Hematopoietic multipotent progenitor cell treated with erythropoietin and hydrocortisone succinate and interleukin-3 and kit ligand, for 8 days (in vitro differentiated cells): ENCODE data around the gene UGT2B7.
"Not testable (repeated sequence)": the region's sequence is repeated elsewhere in the genome, so short reads cannot be mapped to it uniquely, and the experiment has no call there.

Experiments
- DNase-seq: peaks from one replicate; pipeline ENCODE4 v3.0.0-alpha.2; 2015

The UGT2B7 gene

DNA sequence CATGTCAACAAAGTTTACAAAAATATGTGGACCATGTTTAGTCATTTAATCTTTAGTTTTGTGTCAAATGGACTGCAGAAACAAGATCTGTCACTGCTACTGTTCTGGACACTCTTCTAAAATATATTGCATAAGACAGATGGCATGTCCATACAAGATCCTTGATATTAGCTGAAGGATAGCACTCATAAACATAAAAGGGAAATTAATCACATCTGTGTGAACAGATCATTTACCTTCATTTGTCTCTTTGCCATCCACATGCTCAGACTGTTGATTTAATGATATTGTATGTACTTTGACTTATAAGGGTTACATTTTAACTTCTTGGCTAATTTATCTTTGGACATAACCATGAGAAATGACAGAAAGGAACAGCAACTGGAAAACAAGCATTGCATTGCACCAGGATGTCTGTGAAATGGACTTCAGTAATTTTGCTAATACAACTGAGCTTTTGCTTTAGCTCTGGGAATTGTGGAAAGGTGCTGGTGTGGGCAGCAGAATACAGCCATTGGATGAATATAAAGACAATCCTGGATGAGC, at the start of gene UGT2B7:
UGT2B7 (plus strand) TSS at position 364 of the 546 bp plus-strand sequence; CDS start at position 411, 47 bp downstream.
- no peak for DNase-seq

DNA sequence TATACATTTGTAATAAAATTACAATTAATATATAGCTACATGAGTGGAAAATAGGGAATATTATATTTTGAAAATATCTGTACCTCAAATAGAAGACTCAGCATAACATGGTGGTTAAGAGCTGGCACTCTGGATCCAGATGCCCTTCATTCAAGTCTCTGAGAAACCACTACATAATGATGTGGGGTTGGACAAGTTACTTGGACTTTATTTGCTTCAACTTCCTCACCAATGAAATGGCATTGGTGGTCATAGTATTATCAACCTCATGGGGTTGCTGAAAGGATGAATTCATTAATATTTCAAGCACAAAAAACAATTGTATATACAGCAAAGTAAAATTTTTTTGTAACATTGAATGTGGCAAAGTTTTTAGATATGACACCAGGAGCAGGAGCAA, 46.4 kb upstream of the UGT2B7 start:
- no peak for DNase-seq

DNA sequence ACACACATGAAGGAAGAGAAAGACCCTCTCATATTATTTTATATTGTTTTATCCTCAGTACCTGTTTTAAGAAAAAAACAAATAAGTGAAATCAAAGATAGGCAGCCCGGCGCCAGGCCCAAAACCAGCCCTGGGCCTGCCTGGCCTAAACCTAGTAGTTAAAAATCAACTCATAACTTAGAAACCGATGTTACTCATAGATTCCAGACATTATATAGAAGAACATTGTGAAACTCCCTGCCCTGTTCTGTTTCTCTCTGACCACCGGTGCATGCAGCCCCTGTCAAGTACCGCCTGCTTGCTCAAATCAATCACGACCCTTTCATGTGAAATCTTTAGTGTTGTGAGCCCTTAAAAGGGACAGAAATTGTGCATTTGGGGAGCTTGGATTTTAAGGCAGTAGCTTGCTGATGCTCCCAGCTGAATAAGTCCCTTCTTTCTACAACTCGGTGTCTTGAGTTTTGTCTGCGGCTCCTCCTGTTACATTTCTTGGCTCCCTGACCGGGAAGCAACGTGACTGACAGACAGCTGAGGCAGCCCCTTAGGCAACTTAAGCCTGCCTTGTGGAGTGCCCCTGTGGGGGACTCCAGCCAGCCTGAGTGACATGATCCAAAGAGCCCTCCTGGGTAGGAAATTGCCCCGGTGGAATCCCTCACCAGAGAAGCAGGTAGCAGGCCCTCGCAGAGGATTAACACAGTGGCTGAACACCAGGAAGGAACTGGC, 45.3 kb upstream of the UGT2B7 start:
- DNase-seq = not testable (repeated sequence)

DNA sequence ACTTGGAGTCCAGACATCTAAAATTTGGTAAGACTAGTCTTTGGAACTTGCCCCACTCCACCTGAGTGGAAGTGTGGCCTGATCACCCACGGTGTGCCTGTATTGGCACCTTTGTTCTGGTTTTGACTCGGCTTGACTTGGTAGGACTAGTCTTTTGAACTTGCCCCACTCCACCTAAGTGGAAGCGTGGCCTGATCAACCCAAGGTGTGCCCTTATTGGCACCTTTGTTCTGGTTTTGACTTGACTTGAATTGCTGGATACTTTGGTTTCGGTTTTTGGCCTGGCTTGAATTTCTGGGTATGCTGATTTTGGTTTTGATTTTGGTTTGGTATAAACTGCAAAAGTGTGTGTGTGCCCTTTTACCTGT, 44.7 kb upstream of the UGT2B7 start:
- no peak for DNase-seq

DNA sequence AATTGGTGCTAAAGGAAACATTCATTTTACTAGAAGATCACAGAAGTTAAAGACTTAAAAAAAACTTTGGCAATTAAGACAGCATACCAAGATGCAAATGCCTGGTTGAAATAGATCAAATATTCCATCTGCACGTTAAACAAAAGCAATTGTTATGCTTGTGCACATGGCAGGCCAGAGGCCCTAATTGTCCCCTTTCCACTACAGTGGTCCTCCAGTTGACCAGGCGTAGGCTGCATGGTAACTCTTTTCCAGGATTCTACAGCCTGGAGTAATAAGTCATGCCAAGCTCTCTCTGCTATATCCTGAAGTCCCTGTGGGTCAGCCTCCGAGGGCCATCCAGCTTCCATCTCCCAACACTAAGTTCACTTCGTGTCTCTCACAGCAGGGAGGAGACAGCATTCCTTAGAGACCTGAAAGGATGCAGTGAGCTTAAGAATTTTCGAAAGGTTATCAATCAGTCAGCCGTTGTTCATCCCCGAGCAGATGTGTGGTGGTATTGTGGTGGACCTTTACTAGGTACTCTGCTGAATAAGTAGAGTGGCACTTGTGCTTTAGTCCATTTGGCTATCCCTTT, 42.9 kb upstream of the UGT2B7 start:
- not testable (repeated sequence) for DNase-seq

DNA sequence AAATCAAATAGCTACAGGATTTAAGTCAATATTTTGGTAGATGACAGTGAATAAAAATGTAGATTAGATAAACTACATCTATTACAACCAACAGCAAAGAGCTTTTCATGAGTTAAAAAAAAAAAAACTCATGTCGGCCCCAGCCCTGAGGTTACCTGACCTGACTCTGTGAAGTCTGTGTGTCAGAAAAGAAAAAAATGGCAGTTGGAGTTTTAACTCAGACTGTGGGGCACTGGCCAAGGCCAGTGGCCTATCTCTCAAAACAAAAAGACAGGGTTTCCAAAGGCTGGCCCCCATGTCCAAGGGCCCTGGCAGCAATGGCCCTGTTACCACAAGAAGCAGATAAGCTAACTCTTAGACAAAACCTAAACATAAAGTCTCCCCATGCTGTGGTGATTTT, 42.2 kb upstream of the UGT2B7 start:
- not testable (repeated sequence) for DNase-seq

DNA sequence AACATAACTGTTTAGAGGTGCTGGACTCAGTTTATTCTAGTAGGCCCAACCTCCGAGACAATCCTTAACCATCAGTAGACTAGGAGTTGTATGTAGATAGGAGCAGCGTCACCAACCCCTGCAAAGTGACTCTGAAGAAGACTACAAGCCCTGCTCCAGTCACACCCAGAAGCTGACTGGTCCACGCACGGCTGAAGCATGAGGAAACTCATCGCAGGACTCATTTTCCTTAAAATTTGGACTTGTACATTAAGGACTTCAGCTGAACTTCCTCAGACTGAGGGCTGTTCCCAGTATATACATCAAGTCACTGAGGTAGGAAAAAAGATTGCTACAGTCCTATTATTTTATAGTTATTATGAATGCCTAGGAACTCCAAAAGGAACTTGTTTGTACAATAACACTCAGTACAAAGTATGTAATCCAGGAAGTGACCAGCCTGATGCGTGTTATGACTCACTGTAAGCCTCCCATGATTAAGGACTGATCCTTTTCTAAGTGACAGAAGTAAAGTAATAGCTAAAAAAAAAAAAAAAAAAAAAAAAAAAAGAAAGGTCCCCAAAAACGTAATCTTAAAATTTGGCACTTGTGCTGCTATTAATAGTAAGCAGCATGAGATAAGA, 41.6 kb upstream of the UGT2B7 start:
- no peak for DNase-seq

DNA sequence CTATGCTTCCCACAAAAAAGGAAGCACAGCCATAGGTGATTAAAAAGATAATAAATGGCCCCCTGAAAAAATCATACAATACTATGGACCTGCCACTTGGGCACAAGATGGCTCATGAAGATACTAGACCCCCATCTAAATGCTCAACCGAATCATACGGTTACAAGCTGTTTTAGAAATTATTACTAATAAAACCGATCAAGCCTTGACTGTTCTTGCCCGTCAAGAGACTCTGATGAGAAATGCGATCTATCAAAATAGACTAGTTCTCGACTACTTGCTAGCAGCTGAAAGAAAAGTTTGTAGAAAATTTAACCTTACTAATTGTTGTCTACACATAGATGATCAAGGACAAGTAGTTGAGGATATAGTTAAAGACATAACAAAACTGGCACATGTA, 40.1 kb upstream of the UGT2B7 start:
- no peak for DNase-seq

DNA sequence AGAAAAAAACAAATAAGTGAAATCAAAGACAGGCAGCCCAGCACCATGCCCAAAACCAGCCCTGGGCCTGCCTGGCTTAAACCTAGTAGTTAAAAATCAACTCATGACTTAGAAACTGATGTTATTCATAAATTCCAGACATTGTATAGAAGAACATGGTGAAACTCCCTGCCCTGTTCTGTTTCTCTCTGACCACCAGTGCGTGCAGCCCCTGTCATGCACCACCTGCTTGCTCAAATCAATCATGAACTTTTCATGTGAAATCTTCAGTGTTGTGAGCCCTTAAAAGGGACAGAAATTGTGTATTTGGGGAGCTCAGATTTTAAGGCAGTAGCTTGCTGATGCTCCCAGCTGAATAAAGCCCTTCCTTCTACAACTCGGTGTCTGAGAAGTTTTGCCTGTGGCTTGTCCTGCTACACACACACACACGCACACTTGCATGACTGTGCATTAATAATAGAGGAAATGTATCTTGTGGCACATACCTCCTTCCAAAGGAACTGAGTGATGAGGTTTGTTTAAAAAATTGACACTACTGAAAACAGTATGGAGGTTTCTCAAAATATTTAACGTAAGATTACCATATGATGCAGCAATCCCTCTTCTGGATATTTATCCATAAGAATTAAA, 39.2 kb upstream of the UGT2B7 start:
- DNase-seq = no peak

DNA sequence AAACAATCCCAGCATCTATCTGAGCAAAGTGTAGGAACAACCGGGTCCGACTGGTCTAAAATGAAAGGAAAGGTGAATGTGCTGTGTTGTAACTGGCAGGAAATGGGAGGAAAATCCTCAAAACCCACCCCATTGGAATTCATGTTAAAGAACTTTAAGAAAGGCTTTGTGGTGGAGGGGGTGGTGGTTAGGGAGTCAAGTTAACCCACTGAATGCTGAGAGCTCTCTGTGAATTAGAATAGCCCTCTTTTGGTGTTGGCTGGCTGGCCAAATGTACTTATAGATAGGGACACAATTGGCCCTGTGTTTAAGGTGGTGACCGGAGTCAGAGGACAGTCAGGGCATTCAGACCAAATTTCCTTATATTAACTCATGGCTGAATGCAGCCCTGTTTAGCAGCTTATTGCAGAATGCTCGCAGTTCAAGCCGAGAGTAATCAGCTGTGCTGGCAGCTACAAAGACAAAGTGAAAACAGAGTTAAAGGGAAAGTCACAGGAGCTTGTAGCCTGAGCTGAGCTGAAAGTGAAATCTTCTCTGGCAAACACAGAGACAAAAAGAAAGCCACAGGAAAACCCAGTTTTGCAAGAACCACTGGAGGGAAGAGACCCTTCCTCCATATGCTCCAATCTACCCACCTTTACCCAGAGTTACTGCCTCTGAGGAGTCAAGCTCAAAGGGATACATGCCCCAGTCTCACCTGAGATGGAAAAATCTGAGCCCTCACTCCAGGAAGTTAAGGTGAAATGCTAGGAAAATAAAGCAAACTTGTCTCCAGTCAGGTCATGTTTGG, 38.5 kb upstream of the UGT2B7 start:
- no peak for DNase-seq

DNA sequence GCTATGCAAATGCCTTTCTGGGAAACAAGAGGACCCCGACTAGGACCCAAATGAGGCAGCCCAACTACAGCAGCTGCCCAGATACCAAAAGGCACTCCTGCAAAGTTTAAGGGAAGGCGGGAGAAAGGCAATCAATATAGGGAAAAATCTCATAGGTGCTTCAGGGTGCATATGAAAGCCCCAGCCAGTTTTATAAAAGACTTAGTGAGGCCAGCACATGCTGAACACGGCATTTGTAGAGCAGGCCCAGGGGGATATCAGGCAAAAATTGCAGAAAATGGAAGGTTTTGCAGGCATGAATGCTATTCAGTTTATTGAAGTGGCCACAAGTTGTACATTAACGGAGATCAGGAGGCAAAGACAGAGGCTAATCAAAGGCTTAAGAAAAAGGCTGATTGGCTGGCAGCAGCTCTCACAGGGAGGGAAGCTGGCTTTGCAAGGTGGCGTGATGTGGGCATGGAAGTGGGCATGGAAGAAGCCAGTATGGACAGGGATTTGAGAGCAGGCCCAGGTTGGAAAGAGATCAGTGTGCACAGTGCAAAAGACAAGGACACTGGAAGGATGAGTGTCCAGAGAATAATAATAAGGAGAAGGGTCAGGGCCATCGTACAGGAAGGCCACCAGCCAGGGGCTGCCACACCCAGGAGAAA, 37.7 kb upstream of the UGT2B7 start:
- no peak for DNase-seq

DNA sequence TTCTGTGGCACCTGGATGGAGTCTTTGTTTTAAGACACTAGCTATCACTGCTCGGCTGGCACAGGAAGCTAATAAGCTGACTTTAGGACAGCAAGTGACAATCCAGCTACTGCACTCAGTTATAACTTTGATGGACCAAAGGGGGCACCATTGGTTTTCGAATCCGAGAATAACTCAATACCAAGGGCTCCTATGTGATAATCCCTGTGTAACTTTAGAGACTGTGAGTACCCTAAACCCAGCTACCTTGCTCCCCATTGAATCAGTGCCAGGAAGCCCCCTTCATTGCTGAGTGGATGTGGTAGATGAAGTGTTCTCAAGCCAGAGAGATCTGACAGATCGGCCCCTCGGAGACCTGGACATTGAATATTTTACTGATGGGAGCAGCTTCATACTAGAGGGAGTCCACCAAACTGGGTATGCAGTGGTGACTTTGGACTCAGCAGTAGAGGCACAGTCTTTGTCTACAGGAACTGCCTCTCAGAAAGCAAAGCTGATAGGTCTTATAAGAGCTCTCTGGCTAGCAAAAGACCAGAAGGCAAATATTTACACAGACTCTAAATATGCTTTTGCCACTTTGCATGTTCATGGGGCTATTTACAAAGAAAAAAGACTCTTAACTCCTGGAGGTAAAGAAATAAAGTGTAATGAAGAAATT, 35.5 kb upstream of the UGT2B7 start:
- peak; percentile 38 for DNase-seq

DNA sequence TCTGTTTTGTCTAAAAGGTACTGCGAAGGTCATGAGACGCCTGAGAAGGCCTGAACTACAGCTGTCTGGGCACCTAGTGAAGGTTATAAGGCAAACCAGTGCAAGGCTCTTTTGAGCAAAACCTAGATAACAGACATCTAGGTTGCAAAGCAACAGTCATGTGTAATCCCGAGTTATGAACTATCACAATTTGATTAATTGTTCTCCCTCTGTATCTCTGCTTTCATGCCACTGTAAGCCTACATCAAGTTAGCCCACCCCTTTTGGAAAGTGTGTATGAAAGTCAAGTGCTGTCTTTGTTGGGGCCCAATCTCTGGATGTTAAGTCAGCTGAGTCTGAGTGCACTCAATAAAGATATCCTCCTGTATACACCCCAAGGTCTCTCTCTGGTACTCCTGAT, 31.9 kb upstream of the UGT2B7 start:
- DNase-seq = no peak

DNA sequence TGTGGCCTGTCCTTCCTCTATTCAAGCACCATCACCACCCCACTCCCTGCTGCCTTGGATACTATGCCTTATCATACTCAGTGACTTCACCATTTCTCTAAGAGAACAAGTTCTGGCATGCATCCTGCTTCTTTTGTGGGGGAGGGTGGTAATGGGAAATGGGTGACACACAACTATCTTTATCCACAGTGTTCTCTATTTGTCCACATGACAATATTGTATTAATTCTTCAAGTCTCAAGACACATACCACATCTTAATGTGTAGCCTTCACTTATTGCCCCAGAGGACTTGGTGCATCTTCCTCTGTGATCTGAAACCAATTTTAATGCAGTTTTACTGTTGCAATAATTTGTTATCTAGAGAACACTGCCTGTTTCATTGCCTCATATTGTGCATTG, 29.3 kb upstream of the UGT2B7 start:
- peak; percentile 12 for DNase-seq

DNA sequence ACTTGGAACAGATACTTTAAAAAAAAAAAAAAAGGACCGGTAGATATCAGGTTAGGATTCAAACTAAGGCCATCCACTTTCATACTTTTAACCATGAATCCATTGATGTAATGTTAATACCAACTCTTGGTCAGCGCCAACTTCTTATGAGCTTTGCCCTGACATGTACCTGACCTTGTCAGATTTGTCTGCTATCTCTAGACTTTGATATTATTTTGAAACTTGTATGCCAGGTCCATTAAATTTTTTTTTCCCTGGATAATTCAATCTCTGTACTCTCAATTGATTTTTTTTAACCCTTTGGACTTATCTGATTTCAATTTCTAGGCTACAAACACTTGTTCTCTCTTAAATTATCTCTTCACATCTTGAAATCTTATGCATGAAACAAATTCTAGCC, 27.2 kb upstream of the UGT2B7 start:
- DNase-seq = no peak

DNA sequence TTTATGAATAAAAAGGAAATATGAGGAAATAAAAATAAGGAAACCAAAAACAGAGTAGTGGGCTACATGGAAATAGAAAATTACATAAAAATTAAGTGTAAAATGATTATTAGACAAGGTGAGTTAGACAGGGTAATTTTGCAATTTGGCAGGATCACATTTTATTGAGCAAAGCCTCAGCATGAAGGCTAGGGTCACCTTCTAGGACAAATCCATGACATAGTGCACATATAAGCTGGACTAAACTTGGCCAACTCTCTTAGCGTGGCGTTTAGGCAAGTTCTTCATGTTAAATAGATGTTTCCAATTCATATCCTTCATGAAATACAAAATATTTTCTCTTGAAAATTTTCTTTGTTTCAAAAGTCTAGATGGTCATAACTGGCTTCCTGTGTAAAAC, 25.7 kb upstream of the UGT2B7 start:
- no peak for DNase-seq

DNA sequence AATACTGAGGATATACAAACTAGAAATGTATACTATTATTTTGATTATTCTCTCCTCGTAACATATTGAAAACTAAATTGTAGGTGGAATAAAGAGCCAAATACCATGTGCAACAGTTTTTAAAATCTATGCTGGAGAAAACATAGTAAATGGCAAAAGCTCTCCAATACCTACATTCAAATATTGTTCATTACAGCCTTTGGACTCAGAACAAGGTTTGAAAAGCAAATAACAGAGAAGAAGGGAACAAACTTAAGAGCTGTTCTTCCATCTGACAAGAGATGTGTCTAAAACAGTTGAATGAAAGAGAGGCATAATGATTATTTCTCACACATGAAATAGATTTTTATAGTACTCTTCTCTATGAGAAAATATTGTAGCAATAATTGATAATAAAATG, 25.0 kb upstream of the UGT2B7 start:
- DNase-seq = no peak

DNA sequence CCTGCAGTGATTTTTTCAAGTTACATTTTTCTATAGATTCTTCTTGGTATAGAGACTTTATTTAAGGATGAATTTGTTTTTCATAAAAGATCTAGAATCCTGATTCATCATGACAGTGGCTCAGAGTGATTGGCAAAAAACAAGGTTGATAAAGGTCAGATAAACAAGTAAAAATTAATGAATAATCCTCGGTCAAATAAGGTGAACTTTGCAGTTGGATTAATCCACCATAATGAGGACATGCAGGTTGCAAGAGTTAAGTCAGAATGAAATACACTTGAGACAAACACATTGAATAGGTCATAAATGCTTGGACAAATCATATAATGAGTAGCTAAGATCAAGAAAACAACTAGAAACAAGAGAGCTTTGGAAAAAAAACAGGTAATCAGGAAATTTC, 22.9 kb upstream of the UGT2B7 start:
- DNase-seq = no peak

DNA sequence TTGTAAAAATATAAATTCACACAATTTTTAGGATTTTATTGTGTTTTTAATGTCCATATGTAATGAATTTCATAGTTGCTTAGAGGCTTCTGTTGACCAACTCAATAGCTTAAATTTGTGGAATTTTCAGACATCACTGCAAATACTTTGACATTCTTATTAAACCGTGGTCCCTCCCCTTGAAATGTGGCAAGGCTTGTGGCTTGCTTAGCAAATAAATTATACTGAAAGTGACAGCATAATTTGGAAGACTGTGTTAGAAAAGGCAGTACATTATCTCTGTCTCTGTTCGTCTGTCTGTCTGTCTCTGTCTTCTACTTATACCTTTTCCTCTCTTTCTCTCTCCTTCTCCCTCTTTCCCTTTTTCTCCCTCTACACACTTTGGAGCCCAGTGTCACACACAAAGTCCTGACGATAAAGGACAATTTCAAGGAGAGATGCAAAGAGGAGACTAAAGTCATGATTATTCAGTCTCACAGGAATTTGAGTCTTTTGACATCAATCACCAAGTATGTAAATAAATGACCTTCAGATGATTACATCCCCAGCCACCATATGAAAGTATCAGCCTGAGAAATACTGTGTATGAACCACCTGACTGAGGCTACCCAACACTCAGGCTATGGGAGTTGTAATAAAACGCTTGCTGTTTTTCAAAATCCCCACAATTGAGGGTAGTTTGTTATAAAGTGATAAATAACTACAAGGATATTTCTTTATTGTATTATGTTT, 21.0 kb upstream of the UGT2B7 start:
- no peak for DNase-seq

DNA sequence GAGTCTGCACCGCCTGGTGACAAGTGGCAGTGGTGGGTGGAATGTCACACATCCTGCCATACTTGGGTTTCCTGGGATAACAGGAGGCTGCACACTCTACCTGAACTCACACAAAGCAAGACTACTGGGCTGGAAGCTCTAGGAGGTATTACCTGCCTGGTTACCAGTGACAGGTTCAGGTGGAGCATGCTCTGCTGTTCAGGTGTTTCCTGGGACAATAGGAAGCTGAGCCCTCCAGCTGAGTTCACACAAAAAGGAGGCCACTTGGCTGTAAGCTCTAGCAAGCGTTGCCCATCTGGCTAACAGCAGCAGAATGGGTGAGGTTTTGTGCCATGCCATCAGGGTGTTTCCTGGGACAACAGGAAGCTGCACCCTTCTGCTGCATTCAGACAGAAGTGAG, 17.4 kb upstream of the UGT2B7 start:
- DNase-seq = no peak

DNA sequence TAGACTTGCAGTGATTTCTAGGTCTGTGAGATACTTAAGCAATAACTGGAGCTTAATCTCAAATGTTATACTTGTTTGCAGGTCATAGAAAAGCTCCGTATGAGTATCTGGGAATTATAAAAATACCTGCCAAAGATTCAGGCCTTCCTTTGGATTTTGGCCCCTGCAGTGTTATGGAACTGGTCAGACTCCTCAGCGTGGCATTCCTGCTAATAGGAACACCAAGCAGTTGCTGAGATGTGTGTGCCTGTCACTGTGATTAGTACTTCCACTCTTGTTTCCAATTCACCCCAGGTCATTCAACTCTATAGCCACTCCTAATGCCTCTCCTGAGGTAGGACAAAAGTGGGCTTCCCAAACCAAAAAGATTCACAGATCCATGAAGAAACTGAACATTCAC, 7.8 kb upstream of the UGT2B7 start:
- no peak for DNase-seq
